Measurements from ENCODE around the gene LRRC10B.
A peak's percentile ranks its signal among the peaks of the same experiment; 100 is the strongest.
"Not testable (repeated sequence)": the region's sequence is repeated elsewhere in the genome, so short reads cannot be mapped to it uniquely, and the experiment has no call there.

Gene LRRC10B

GRCh38 chr11:61507962-61508861 is at the start of gene LRRC10B:
LRRC10B (plus strand) TSS chr11:61508749; CDS start chr11:61508999, 250 bp downstream.
- DNase-seq (ENCODE audit: low read depth, low spot score) = no peak

DNA sequence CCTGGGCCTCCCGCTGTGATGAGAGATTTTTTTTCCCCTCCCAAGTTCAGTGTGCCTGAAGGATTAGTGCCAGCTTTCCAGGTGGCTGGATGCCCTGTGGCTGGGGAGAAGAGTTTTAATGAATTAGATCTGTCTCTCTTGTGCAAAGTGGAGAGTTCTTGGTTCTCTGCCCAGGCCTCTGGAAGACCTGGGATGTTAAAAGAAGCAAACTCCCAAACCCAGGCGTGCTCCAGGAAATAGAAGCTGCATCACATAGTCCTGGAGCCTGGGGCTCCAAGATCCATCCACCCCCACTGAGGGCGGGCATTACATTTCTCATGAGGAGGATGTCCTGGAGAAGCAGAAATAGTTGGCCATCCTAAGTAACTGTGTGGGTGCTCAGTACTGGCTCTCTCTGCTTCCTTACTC is 48.1 kb upstream of the LRRC10B start:
- DNase-seq (ENCODE audit: low read depth, low spot score) = no peak

DNA sequence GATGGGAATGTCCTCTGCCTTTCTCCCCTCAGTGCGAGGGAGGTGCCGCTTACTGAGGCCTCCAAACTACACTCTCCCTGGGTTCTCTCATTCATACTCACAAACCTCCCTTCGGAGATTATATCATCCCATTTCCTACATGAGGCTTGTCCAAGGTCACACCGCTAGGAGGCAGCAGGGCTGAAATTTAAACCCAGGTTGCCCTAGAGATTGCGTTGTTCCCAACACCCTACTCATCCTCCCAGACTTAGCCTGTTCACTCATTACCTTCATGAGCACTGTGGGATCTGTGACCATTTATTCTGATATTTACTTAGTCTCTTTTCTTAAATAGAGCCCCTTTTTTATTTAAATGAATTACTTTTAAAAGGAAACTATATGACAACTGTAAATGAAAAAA is 47.6 kb upstream of the LRRC10B start:
- no peak for DNase-seq (ENCODE audit: low read depth, low spot score)

DNA sequence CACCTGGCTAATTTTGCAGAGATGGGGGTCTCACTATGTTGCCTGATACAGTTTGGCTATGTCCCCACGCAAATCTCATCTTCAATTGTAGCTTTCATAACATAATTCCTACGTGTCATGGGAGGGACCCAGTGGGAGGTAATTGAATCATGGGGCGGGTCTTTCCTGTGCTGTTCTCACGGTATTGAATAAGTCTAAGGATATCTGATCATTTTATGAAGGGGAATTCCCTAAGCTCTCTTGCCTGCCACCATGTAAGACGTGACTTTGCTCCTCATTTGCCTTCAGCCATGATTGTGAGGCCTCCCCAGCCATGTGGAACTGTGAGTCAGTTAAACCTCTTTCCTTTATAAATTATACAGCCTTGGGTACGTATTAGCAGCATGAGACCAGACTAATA is 40.9 kb upstream of the LRRC10B start:
- not testable (repeated sequence) for DNase-seq (ENCODE audit: low read depth, low spot score)

GRCh38 chr11:61468002-61468401 is 40.5 kb upstream of the LRRC10B start:
- DNase-seq (ENCODE audit: low read depth, low spot score) = no peak

DNA sequence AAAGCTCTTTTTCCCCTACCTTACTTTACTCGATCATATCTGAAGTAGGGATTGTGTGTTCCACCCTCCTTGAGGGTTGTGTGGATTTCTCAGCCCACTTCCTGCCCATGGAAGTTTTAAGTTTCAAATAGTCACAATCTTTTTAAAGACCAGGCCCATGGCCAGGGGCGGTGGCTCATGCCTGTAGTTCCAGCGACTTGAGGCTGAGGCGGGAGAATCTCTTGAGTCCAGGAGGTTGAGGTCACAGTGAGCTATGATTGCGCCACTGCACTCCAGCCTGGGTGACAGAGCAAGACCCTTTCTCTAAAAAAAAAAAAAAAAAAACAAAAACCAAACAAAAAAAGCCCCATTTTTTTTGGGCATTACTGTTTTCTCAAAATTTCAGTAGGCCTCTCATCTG is 36.3 kb upstream of the LRRC10B start:
- DNase-seq (ENCODE audit: low read depth, low spot score) = no peak

DNA sequence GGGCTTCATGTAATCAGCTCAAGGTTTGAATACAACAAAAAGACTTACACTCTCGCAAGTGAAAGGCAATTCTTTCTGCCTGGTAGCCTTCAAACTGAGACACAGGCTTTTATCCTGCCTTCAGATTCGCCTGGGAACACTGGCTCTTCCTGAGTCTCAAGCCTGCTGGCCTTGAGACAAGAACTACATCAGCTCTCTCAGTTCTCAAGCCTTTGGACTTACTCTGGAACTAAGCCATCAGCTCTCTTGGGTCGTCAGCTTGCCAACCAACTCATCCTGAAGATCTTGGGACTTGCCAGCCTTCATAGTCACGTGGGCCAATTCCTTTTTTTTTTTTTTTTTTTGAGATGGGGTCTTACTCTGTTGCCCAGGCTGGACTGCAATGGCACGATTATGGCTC is 35.7 kb upstream of the LRRC10B start:
- no peak for DNase-seq (ENCODE audit: low read depth, low spot score)

DNA sequence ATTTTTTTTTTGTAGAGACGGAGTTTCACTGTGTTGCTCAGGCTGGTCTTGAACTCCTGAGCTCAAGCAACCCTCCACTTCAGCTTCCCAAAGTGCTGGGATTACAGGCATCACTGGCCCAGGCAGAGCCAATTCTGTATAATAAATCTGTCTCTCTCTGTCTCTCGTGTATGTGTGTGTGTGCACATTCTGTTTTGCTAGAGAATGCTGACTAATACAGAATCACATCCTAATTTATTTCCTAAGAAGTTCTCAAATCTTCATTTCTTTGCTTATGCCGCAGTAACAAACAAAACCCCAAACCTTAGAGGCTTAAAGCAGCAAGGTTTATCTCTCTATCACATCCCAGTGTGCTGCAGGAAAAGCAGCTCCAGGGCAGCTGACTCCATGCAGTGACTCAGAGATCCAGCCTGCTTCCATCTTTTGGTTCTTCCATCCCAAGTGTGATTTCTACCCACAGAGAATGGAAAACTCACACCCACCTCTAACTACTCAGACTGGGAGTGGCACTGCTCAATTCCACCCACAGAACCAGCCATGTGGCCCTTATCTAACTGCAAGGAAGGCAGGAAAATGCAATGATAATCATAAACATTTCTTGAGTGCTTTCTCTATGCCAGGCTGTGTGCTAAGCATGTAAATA is 35.1 kb upstream of the LRRC10B start:
- no peak for DNase-seq (ENCODE audit: low read depth, low spot score)

- no peak for DNase-seq (ENCODE audit: low read depth, low spot score)
Measured at GRCh38 chr11:61474013-61474643, 34.4 kb upstream of the LRRC10B start.

DNA sequence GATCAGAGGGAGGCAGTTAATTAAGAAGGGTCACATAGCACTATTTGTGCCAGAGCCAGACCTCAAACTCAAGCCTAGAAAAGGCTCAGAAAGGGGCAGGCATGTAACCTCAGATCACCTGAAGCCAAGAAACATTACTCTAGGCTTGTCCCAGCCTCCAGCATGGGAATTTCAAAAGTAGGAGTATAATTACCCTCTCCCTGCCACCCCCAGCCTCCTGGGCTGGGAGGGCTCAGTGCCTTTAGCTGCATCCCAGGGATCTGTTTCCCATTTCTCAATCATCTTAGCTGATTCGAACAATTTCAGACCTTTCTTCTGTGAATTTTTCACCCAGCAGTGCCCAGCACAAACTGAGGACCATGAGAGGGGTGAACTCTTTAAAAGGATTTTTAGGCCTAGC is 33.1 kb upstream of the LRRC10B start:
- no peak for DNase-seq (ENCODE audit: low read depth, low spot score)

DNA sequence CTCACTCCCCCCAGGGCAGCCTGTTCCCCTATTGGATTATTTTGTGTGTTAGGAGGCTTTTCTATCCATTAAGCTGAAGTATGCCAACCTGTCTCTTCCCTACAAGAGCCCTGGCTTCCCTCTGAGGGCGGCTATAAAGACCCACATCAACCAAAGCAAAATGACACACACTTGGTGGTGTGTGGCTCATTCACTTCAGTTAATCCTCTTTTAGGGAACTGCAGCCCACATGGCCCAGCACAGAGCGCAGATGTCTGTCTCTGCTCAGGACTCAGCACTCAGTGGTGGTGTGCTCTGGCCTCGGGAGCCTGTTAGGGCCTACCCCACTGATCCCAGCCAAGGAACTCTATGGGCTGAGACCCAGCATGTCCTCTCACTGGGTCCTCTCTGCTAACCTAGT is 32.2 kb upstream of the LRRC10B start:
- DNase-seq (ENCODE audit: low read depth, low spot score) = no peak

DNA sequence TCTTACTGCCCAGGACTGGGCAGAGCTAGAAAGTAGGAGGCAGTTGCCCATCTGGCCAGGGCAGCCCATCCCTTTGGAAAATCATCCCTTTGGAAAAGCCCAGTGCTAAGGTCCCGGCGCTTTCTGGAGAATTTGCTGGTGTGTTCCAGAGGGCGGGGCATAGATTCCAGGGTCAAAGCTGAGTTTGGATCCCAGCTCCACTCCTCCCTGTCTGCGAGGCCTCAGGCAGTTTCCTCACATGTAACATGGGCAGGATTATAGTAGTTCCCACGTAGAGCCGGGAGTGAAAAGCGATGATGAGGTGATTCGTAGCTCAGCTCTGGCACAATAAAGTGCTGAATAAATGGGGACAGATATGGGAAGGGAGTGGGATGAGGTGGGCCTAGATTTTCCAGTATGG is 31.4 kb upstream of the LRRC10B start:
- DNase-seq (ENCODE audit: low read depth, low spot score) = no peak

DNA sequence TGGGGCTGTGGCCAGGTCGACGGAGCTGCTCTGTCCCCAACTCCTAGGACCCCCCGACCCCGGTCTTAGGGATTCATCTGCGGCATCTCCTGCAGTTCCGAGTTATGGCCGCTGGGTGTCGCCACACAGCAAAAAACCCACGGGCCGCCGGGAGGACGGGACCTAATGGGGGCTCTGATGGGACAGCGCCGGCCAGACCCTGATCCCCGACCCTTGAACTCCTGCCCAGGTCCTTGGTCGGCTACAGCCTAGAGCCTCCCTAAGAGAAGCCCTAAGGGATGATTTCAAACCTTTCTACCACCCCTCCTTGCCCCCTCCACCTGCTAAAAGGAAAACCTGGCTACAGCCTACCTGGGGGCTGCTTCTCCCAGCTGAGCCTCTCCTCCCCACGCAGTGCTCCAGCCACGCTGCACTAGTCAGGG is 30.8 kb upstream of the LRRC10B start:
- peak; percentile 34 for DNase-seq (ENCODE audit: low read depth, low spot score)

DNA sequence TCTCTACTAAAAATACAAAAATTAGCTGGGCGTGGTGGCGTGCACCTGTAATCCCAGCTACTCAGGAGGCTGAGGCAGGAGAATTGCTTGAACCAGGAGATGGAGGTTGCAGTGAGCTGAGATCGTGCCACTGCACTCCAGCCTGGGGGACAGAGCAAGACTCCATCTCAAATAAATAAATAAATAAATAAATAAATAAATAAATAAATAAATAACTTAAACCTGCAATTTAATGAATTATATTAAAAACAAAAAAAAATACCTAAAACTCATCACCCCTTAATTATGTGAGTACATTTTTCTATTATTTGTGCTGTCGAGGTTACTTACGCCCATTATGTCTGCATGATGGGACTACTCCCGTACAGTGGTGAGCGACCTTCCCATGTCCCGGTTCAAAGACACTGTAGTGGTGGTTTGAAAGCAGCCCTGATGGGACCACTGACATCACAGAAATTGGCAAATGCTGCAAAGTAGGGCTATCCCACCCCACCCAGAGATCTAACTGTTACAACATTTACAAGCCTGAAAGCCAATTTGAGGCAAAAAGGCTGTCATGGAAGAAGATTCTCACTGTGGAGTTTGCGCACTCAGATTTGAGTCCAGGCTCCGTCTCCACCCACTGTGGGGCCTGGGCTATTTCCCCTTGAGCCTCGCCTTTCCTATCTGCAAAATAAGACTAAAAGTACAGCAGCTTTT is 29.0 kb upstream of the LRRC10B start:
- not testable (repeated sequence) for DNase-seq (ENCODE audit: low read depth, low spot score)

- no peak for DNase-seq (ENCODE audit: low read depth, low spot score)
Measured at GRCh38 chr11:61480261-61480993, 28.1 kb upstream of the LRRC10B start.

DNA sequence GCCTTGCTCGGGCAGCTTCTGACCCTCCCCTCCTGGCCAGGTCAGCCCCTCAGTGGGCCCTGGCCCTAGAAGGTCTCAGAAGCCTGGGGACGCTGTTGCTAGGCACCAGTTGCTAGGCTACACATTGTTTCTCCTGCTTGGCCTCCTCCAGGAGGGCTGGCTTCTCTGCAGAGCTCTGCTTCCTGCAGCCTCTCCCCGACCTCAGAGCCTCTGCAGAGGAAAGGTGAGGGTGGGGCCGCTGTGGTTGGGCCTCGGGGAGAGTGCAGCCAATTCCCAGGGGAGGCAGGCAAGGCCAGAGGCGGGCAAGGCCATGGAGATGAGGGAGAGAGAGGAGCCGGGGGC is 27.6 kb upstream of the LRRC10B start:
- no peak for DNase-seq (ENCODE audit: low read depth, low spot score)

DNA sequence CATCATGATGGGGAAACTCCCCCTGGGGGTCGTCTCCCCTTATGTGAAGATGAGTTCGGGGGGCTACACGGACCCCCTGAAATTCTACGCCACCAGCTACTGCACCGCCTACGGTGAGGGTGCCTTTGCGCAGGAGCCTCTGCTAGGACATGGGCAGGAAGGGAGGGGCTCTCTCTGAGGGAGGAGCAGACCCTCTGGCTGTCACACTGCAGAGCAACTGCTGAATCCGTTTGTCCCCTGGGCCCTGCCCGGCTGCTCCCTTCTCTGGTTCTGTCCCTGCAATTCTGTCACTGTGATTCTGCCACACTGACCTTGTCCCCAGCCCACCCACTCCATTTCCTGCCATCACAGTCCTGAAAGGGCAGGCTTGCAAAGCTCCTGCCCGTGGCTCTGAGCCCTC is 26.7 kb upstream of the LRRC10B start:
- DNase-seq (ENCODE audit: low read depth, low spot score) = no peak

GRCh38 chr11:61482513-61482912 is 26.0 kb upstream of the LRRC10B start:
- DNase-seq (ENCODE audit: low read depth, low spot score) = no peak

GRCh38 chr11:61484541-61484940 is 24.0 kb upstream of the LRRC10B start:
- DNase-seq (ENCODE audit: low read depth, low spot score) = no peak

- no peak for DNase-seq (ENCODE audit: low read depth, low spot score)
Measured at GRCh38 chr11:61485080-61485479, 23.5 kb upstream of the LRRC10B start.

DNA sequence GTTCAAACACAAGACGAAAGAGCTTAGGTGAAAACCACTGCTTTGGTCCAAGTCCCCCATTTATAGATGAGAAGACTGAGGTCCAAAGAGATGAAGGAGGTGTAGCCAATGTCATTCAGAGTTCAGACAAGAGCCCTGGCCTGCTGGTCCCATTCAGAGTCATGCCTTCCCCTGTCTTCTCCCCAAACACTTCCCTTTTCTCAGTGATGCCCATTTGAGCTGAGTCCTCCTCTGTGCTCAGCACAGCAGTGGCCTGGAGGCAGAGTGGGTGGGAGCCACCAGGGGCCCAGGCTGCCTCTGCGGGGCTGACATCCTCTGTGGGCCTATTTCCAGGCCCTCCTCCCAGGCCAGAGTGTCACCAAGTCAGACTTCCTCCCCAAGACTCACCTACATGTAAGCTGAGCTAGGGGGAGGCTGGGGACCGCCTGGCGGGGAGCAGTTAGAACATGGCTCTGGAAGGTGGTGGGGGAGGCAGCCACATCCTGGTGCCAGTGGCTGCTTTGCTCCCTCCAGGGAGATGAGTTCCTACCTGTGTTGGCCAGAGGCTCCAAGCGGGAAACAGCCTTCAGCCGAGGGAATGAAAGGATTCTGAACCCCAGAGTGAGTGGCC is 22.4 kb upstream of the LRRC10B start:
- no peak for DNase-seq (ENCODE audit: low read depth, low spot score)
